GM10847 (cell line): ENCODE measurements around the gene C19orf81.

Experiments
- POLR2A ChIP-seq: IDR thresholded peaks from 2 replicates; pipeline ENCODE4 v1.6.1; 2011; ENCODE audit not compliant: insufficient read length; ENCODE audit errors: extremely low read depth

The C19orf81 gene

GRCh38 chr19:50654882-50655281 is 5.6 kb downstream of the C19orf81 start:
- TF ChIP-seq POLR2A = no peak

GRCh38 chr19:50657222-50657669 is 8.0 kb downstream of the C19orf81 start:
- no peak for TF ChIP-seq POLR2A

- TF ChIP-seq POLR2A = no peak
Observed at GRCh38 chr19:50657712-50658440, 8.6 kb downstream of the C19orf81 start.

GRCh38 chr19:50658441-50659317 is 9.4 kb downstream of the C19orf81 start:
- no peak for TF ChIP-seq POLR2A

- TF ChIP-seq POLR2A = no peak
Observed at GRCh38 chr19:50659318-50660087, 10.3 kb downstream of the C19orf81 start.

- no peak for TF ChIP-seq POLR2A
Observed at GRCh38 chr19:50660088-50660366, 10.8 kb downstream of the C19orf81 start.

GRCh38 chr19:50661023-50661422 is 11.8 kb downstream of the C19orf81 start:
- no peak for TF ChIP-seq POLR2A

GRCh38 chr19:50661766-50662650 is 12.8 kb downstream of the C19orf81 start:
- no peak for TF ChIP-seq POLR2A

GRCh38 chr19:50662651-50663481 is 13.6 kb downstream of the C19orf81 start:
- no peak for TF ChIP-seq POLR2A

- no peak for TF ChIP-seq POLR2A
Observed at GRCh38 chr19:50663482-50663790, 14.2 kb downstream of the C19orf81 start.

GRCh38 chr19:50664204-50664603 is 15.0 kb downstream of the C19orf81 start:
- no peak for TF ChIP-seq POLR2A

GRCh38 chr19:50666346-50667176 is 17.3 kb downstream of the C19orf81 start:
- TF ChIP-seq POLR2A = no peak

- TF ChIP-seq POLR2A = no peak
Observed at GRCh38 chr19:50667177-50667758, 18.0 kb downstream of the C19orf81 start.
